Kidney (tissue), 14 donors: ENCODE measurements around the gene NELFB. TPM values are rescaled to one million over a fixed set of nuclear protein-coding genes. Genes with fewer than 3 reads are reported as not detected.

Experiments used
- DNase-seq, 5 donors: peaks; one replicate each; pipeline ENCODE4 v3.0.0-alpha.2; 2013 to 2020
- FAIRE-seq: peaks from 2 replicates; lab custom pipeline; 2012; peaks lifted over from hg19 to GRCh38; lab: Jason Lieb, UNC
- H3K27ac ChIP-seq, 2 donors: one replicate each; pipeline ENCODE4 v1.7.0; 2013; ENCODE audit warnings: low read depth in 2 of 2, low read length in 2 of 2, inconsistent platforms in 1 of 2
- H3K27me3 ChIP-seq: one replicate; pipeline ENCODE4 v1.7.1; 2013; ENCODE audit warnings: low read length, inconsistent platforms; ENCODE audit not compliant: control insufficient read depth, insufficient read depth
- H3K36me3 ChIP-seq, 3 donors: one replicate each; pipeline versions ENCODE4 v1.7.0 to v1.7.1; 2013; ENCODE audit warnings: low read length in 3 of 3, control low read depth in 1 of 3, inconsistent platforms in 1 of 3; ENCODE audit not compliant: insufficient read depth in 3 of 3, control insufficient read depth in 2 of 3
- H3K4me1 ChIP-seq, 3 donors: one replicate each; pipeline versions ENCODE4 v1.7.0 to v1.7.1; 2013; ENCODE audit warnings: low read length in 3 of 3, inconsistent platforms in 1 of 3, low read depth in 1 of 3; ENCODE audit not compliant: control insufficient read depth in 2 of 3, insufficient read depth in 2 of 3
- H3K4me3 ChIP-seq, 3 donors: one replicate each; pipeline versions ENCODE4 v1.7.0 to v1.8.1; 2013; ENCODE audit warnings: low read length in 3 of 3, control low read depth in 1 of 3, inconsistent platforms in 1 of 3
- H3K9ac ChIP-seq, 3 donors: one replicate each; pipeline versions ENCODE4 v1.7.0 to v1.7.1; 2013; ENCODE audit warnings: low read length in 3 of 3, control low read depth in 1 of 3, inconsistent platforms in 1 of 3
- H3K9me3 ChIP-seq, 3 donors: one replicate each; pipeline versions ENCODE4 v1.7.0 to v1.7.1; 2013; ENCODE audit warnings: low read length in 3 of 3, control low read depth in 1 of 3, inconsistent platforms in 1 of 3; ENCODE audit not compliant: control insufficient read depth in 2 of 3, insufficient read depth in 1 of 3
- CTCF ChIP-seq: IDR thresholded peaks from 3 replicates; pipeline ENCODE4 v1.5.1; 2012; ENCODE audit warnings: mild to moderate bottlenecking, moderate library complexity, borderline replicate concordance; ENCODE audit not compliant: insufficient read depth; ENCODE audit errors: extremely low read depth
- intact Hi-C: fragments of 100-400 bp; cut with DNase I; formaldehyde crosslinking; loops from one replicate; pipeline ENCODE4 v1.11.1; 2022
- polyA plus RNA-seq: library from polyadenylated mRNA; stranded (reverse); fragments of 350-450 nt; fragmentation: Illumina TruSeq; extraction: RNeasy Lipid Tissue Mini Kit (QIAGEN cat#74804); gene quantifications from one replicate; pipeline ENCODE4 v1.2.3, GENCODE V29; 2014; ENCODE audit warnings: low read depth, low replicate concordance; ENCODE audit not compliant: insufficient read depth
- total RNA-seq: library from RNA; stranded (reverse); fragmentation: NEBNext Ultra II Directional; extraction: Animal tissue kit (Norgen Biotek cat#: 25700); gene quantifications from one replicate; pipeline ENCODE4 v1.2.1, GENCODE V29; 2021
- donor health status: control.
- donor health status: control.
- donor health status: control.
- donor health status: control.
- donor health status: control.
- donor health status: DM: yes; HTN: yes; CAD: no.
- donor health status: Normal renal cell carcinoma (clear cell type).

NELFB gene
- total and polyA plus RNA-seq, 2 donors from 2014 or later: 43.8 to 57.3 TPM

- peaks cover 0 to 27% (median 0%) of the 10 kb centered on the region in 3 donors for H3K4me1 ChIP-seq
- FAIRE-seq (no peak), DNase-seq (no peak)
- H3K36me3 ChIP-seq: peaks cover 0 to 2% (median 0%) of the 10 kb centered on the region in 3 donors
- H3K9ac ChIP-seq: no peak overlapping the region
- no peaks in the 10 kb centered on the region for H3K27me3 ChIP-seq
- no peak overlapping the region for H3K27ac ChIP-seq
- no peaks in the 10 kb centered on the region for H3K9me3 ChIP-seq
- no peak overlapping the region for H3K4me3 ChIP-seq
- no peak for TF ChIP-seq CTCF
- intact Hi-C loops: no loop called here
Observed at GRCh38 chr9:137218212-137218753, 36.8 kb upstream of the NELFB start.

GRCh38 chr9:137218754-137219271, 36.3 kb upstream of the NELFB start:
- Histone ChIP-seq H3K4me1 (peaks cover 0 to 27% (median 0%) of the 10 kb centered on the region in 3 donors), H3K4me3 (no peak overlapping the region), H3K27me3 (no peaks in the 10 kb centered on the region), H3K9me3 (no peaks in the 10 kb centered on the region), H3K9ac (no peak overlapping the region), H3K27ac (no peak overlapping the region), H3K36me3 (peaks cover 0 to 2% (median 0%) of the 10 kb centered on the region in 3 donors)
- DNase-seq: no peak
- no peak for TF ChIP-seq CTCF
- FAIRE-seq: no peak
- intact Hi-C loops: no loop called here

GRCh38 chr9:137219757-137220316, 35.3 kb upstream of the NELFB start:
- Histone ChIP-seq H3K4me3 (no peak overlapping the region), H3K9me3 (no peaks in the 10 kb centered on the region), H3K4me1 (peaks cover 0 to 30% (median 2%) of the 10 kb centered on the region in 3 donors), H3K36me3 (no peaks in the 10 kb centered on the region), H3K9ac (no peak overlapping the region), H3K27me3 (no peaks in the 10 kb centered on the region), H3K27ac (no peak overlapping the region)
- no peak for FAIRE-seq
- DNase-seq: no peak
- intact Hi-C loops: no loop called here
- no peak for TF ChIP-seq CTCF
